HG02678 (cell line): Measurements from ENCODE around the gene MCF2L.
"Not testable (repeated sequence)": the region's sequence is repeated elsewhere in the genome, so short reads cannot be mapped to it uniquely, and the experiment has no call there.

Experiments
- ATAC-seq: cut with Tn5 transposase; IDR thresholded peaks from one replicate; pipeline ENCODE4 v1.9.1; 2021; ENCODE audit warnings: mild to moderate bottlenecking, moderate library complexity; ENCODE audit not compliant: unreplicated experiment

MCF2L gene

GRCh38 chr13:113029487-113030258 is 60.7 kb downstream of the MCF2L start:
- no peak for ATAC-seq

- not testable (repeated sequence) for ATAC-seq
These were observed 61.2 kb downstream of the MCF2L start for GRCh38 chr13:113030259-113030640.

- ATAC-seq: no peak
These were observed 62.5 kb downstream of the MCF2L start for GRCh38 chr13:113031465-113031864.

- ATAC-seq: no peak
These were observed 63.3 kb downstream of the MCF2L start for GRCh38 chr13:113032291-113032690.

- ATAC-seq: no peak
These were observed 64.2 kb downstream of the MCF2L start for GRCh38 chr13:113033054-113033850.

- ATAC-seq: no peak
These were observed 65.6 kb downstream of the MCF2L start for GRCh38 chr13:113034451-113035212.

- ATAC-seq: no peak
These were observed 66.3 kb downstream of the MCF2L start for GRCh38 chr13:113035213-113035800.

- ATAC-seq: no peak
These were observed 67.4 kb downstream of the MCF2L start for GRCh38 chr13:113036401-113036800.

GRCh38 chr13:113040031-113040430 is 71.0 kb downstream of the MCF2L start:
- no peak for ATAC-seq

- no peak for ATAC-seq
These were observed 71.7 kb downstream of the MCF2L start for GRCh38 chr13:113040597-113041292.

GRCh38 chr13:113041293-113041690 is 72.3 kb downstream of the MCF2L start:
- no peak for ATAC-seq

- ATAC-seq: no peak
These were observed 72.9 kb downstream of the MCF2L start for GRCh38 chr13:113041896-113042295.

GRCh38 chr13:113042456-113042855 is 73.4 kb downstream of the MCF2L start:
- ATAC-seq: no peak

GRCh38 chr13:113043001-113043630 is 74.1 kb downstream of the MCF2L start:
- ATAC-seq: no peak

- ATAC-seq: no peak
These were observed 74.9 kb downstream of the MCF2L start for GRCh38 chr13:113043931-113044330.

- no peak for ATAC-seq
These were observed 75.5 kb downstream of the MCF2L start for GRCh38 chr13:113044391-113045114.

GRCh38 chr13:113045251-113046127 is 76.5 kb downstream of the MCF2L start:
- ATAC-seq: no peak

- ATAC-seq: no peak
These were observed 77.3 kb downstream of the MCF2L start for GRCh38 chr13:113046128-113046882.
